Measurements from ENCODE around the gene CADM2. TPM values are rescaled to one million over a fixed set of nuclear protein-coding genes. Genes with fewer than 3 reads are reported as not detected.
"Not testable (repeated sequence)": the region's sequence is repeated elsewhere in the genome, so short reads cannot be mapped to it uniquely, and the experiment has no call there.

CADM2 gene
- total and polyA plus RNA-seq, 4 donors = 1.3 to 1.8 TPM; not detected in 2

- H3K27me3 ChIP-seq (ENCODE audit: control insufficient read depth in 1 of 2, insufficient read depth in 2 of 2, low read length in 1 of 2); intact Hi-C loops (cut with DNase I); H3K4me3 ChIP-seq (ENCODE audit: low read length in 2 of 2); H3K36me3 ChIP-seq (ENCODE audit: control insufficient read depth in 1 of 2, insufficient read depth in 2 of 2, low read length in 1 of 2); H3K4me1 ChIP-seq (ENCODE audit: control insufficient read depth in 1 of 2, insufficient read depth in 2 of 2, low read length in 2 of 2); ATAC-seq (ENCODE audit: low FRiP score); H3K9me3 ChIP-seq (ENCODE audit: control insufficient read depth, low read length); DNase-seq; H3K27ac ChIP-seq (ENCODE audit: low read depth in 1 of 2, low read length in 2 of 2): not testable (repeated sequence)
- 90 to 93% methylated on average over 16 to 41 of the region's 41 CpGs for WGBS, 2 donors
Observed at GRCh38 chr3:85504785-85505511, 546.2 kb downstream of the CADM2 start.

- WGBS, 2 donors = 91 to 92% methylated on average over 5 of the region's 5 CpGs
- ATAC-seq (ENCODE audit: low FRiP score) = not testable (repeated sequence)
Observed at GRCh38 chr3:85507052-85507451, 548.3 kb downstream of the CADM2 start.

GRCh38 chr3:85508659-85509058 is 549.9 kb downstream of the CADM2 start:
- no peaks in the 10 kb centered on the region for H3K36me3 ChIP-seq (ENCODE audit: control insufficient read depth in 1 of 2, insufficient read depth in 2 of 2, low read length in 1 of 2)
- H3K9me3 ChIP-seq (ENCODE audit: control insufficient read depth, low read length) = no peaks in the 10 kb centered on the region
- intact Hi-C loops (cut with DNase I) = no loop called here
- H3K4me3 ChIP-seq (ENCODE audit: low read length in 2 of 2) = no peak overlapping the region
- DNase-seq (no peak), ATAC-seq (ENCODE audit: low FRiP score) (no peak)
- 81 to 82% methylated on average over 2 of the region's 2 CpGs for WGBS, 2 donors
- no peaks in the 10 kb centered on the region for H3K27me3 ChIP-seq (ENCODE audit: control insufficient read depth in 1 of 2, insufficient read depth in 2 of 2, low read length in 1 of 2)
- no peak overlapping the region for H3K27ac ChIP-seq (ENCODE audit: low read depth in 1 of 2, low read length in 2 of 2)
- no peaks in the 10 kb centered on the region for H3K4me1 ChIP-seq (ENCODE audit: control insufficient read depth in 1 of 2, insufficient read depth in 2 of 2, low read length in 2 of 2)

More at GRCh38 chr3:85507052-85507451, 548.3 kb downstream of the CADM2 start:
- intact Hi-C loops (cut with DNase I); H3K4me1 ChIP-seq (ENCODE audit: control insufficient read depth in 1 of 2, insufficient read depth in 2 of 2, low read length in 2 of 2); H3K27ac ChIP-seq (ENCODE audit: low read depth in 1 of 2, low read length in 2 of 2); H3K27me3 ChIP-seq (ENCODE audit: control insufficient read depth in 1 of 2, insufficient read depth in 2 of 2, low read length in 1 of 2); H3K9me3 ChIP-seq (ENCODE audit: control insufficient read depth, low read length); H3K4me3 ChIP-seq (ENCODE audit: low read length in 2 of 2); H3K36me3 ChIP-seq (ENCODE audit: control insufficient read depth in 1 of 2, insufficient read depth in 2 of 2, low read length in 1 of 2); DNase-seq: not testable (repeated sequence)

- Histone ChIP-seq H3K9me3 (ENCODE audit: control insufficient read depth, low read length) (peaks cover 2% of the 10 kb centered on the region), H3K27ac (ENCODE audit: low read depth in 1 of 2, low read length in 2 of 2) (no peak overlapping the region), H3K4me3 (ENCODE audit: low read length in 2 of 2) (no peak overlapping the region), H3K27me3 (ENCODE audit: control insufficient read depth in 1 of 2, insufficient read depth in 2 of 2, low read length in 1 of 2) (no peaks in the 10 kb centered on the region), H3K36me3 (ENCODE audit: control insufficient read depth in 1 of 2, insufficient read depth in 2 of 2, low read length in 1 of 2) (no peaks in the 10 kb centered on the region), H3K4me1 (ENCODE audit: control insufficient read depth in 1 of 2, insufficient read depth in 2 of 2, low read length in 2 of 2) (no peaks in the 10 kb centered on the region)
- intact Hi-C loops (cut with DNase I) = no loop called here
- DNase-seq = no peak
- no peak for ATAC-seq (ENCODE audit: low FRiP score)
Observed at GRCh38 chr3:85516146-85516545, 557.4 kb downstream of the CADM2 start.

- H3K4me3 ChIP-seq (ENCODE audit: low read length in 2 of 2) = no peak overlapping the region
- ATAC-seq (ENCODE audit: low FRiP score) (no peak), DNase-seq (no peak)
- no peaks in the 10 kb centered on the region for H3K36me3 ChIP-seq (ENCODE audit: control insufficient read depth in 1 of 2, insufficient read depth in 2 of 2, low read length in 1 of 2)
- no peaks in the 10 kb centered on the region for H3K4me1 ChIP-seq (ENCODE audit: control insufficient read depth in 1 of 2, insufficient read depth in 2 of 2, low read length in 2 of 2)
- 91 to 92% methylated on average over 1 of the region's 1 CpG for WGBS, 2 donors
- no peak overlapping the region for H3K27ac ChIP-seq (ENCODE audit: low read depth in 1 of 2, low read length in 2 of 2)
- H3K9me3 ChIP-seq (ENCODE audit: control insufficient read depth, low read length) = no peaks in the 10 kb centered on the region
- intact Hi-C loops (cut with DNase I) = no loop called here
- peaks cover 0 to 2% of the 10 kb centered on the region in 2 donors for H3K27me3 ChIP-seq (ENCODE audit: control insufficient read depth in 1 of 2, insufficient read depth in 2 of 2, low read length in 1 of 2)
Observed at GRCh38 chr3:85524104-85524503, 565.3 kb downstream of the CADM2 start.

GRCh38 chr3:85525264-85525663 is 566.5 kb downstream of the CADM2 start:
- Histone ChIP-seq H3K36me3 (ENCODE audit: control insufficient read depth in 1 of 2, insufficient read depth in 2 of 2, low read length in 1 of 2) (no peaks in the 10 kb centered on the region), H3K4me1 (ENCODE audit: control insufficient read depth in 1 of 2, insufficient read depth in 2 of 2, low read length in 2 of 2) (no peaks in the 10 kb centered on the region), H3K27me3 (ENCODE audit: control insufficient read depth in 1 of 2, insufficient read depth in 2 of 2, low read length in 1 of 2) (peaks cover 0 to 2% of the 10 kb centered on the region in 2 donors), H3K27ac (ENCODE audit: low read depth in 1 of 2, low read length in 2 of 2) (no peak overlapping the region), H3K4me3 (ENCODE audit: low read length in 2 of 2) (no peak overlapping the region), H3K9me3 (ENCODE audit: control insufficient read depth, low read length) (no peaks in the 10 kb centered on the region)
- no peak for ATAC-seq (ENCODE audit: low FRiP score)
- 30 to 33% methylated on average over 1 of the region's 1 CpG for WGBS, 2 donors
- intact Hi-C loops (cut with DNase I) = no loop called here
- no peak for DNase-seq

GRCh38 chr3:85533586-85533985 is 574.8 kb downstream of the CADM2 start:
- H3K27me3 ChIP-seq (ENCODE audit: control insufficient read depth in 1 of 2, insufficient read depth in 2 of 2, low read length in 1 of 2) = no peaks in the 10 kb centered on the region
- H3K27ac ChIP-seq (ENCODE audit: low read depth in 1 of 2, low read length in 2 of 2) = no peak overlapping the region
- intact Hi-C loops (cut with DNase I) = no loop called here
- no peaks in the 10 kb centered on the region for H3K36me3 ChIP-seq (ENCODE audit: control insufficient read depth in 1 of 2, insufficient read depth in 2 of 2, low read length in 1 of 2)
- WGBS, 2 donors = 84 to 93% methylated on average over 2 of the region's 2 CpGs
- no peaks in the 10 kb centered on the region for H3K9me3 ChIP-seq (ENCODE audit: control insufficient read depth, low read length)
- DNase-seq = no peak
- no peaks in the 10 kb centered on the region for H3K4me1 ChIP-seq (ENCODE audit: control insufficient read depth in 1 of 2, insufficient read depth in 2 of 2, low read length in 2 of 2)
- H3K4me3 ChIP-seq (ENCODE audit: low read length in 2 of 2) = no peak overlapping the region
- ATAC-seq (ENCODE audit: low FRiP score) = no peak

- no peaks in the 10 kb centered on the region for H3K4me1 ChIP-seq (ENCODE audit: control insufficient read depth in 1 of 2, insufficient read depth in 2 of 2, low read length in 2 of 2)
- no peaks in the 10 kb centered on the region for H3K36me3 ChIP-seq (ENCODE audit: control insufficient read depth in 1 of 2, insufficient read depth in 2 of 2, low read length in 1 of 2)
Observed at GRCh38 chr3:85535517-85535916, 576.7 kb downstream of the CADM2 start.

GRCh38 chr3:85539232-85539631 is 580.4 kb downstream of the CADM2 start:
- Histone ChIP-seq H3K27ac (ENCODE audit: low read depth in 1 of 2, low read length in 2 of 2) (no peak overlapping the region), H3K27me3 (ENCODE audit: control insufficient read depth in 1 of 2, insufficient read depth in 2 of 2, low read length in 1 of 2) (no peaks in the 10 kb centered on the region), H3K36me3 (ENCODE audit: control insufficient read depth in 1 of 2, insufficient read depth in 2 of 2, low read length in 1 of 2) (no peaks in the 10 kb centered on the region), H3K4me3 (ENCODE audit: low read length in 2 of 2) (no peak overlapping the region), H3K4me1 (ENCODE audit: control insufficient read depth in 1 of 2, insufficient read depth in 2 of 2, low read length in 2 of 2) (no peaks in the 10 kb centered on the region), H3K9me3 (ENCODE audit: control insufficient read depth, low read length) (peaks cover 2% of the 10 kb centered on the region)
- DNase-seq (no peak), ATAC-seq (ENCODE audit: low FRiP score) (no peak)
- intact Hi-C loops (cut with DNase I) = no loop called here
- WGBS, 2 donors = 8 to 30% methylated on average over 1 of the region's 1 CpG

More at GRCh38 chr3:85535517-85535916, 576.7 kb downstream of the CADM2 start:
- no peak for ATAC-seq (ENCODE audit: low FRiP score)
- no peaks in the 10 kb centered on the region for H3K27me3 ChIP-seq (ENCODE audit: control insufficient read depth in 1 of 2, insufficient read depth in 2 of 2, low read length in 1 of 2)
- intact Hi-C loops (cut with DNase I) = no loop called here
- H3K9me3 ChIP-seq (ENCODE audit: control insufficient read depth, low read length) = no peaks in the 10 kb centered on the region
- 70 to 74% methylated on average over 2 of the region's 2 CpGs for WGBS, 2 donors
- no peak overlapping the region for H3K4me3 ChIP-seq (ENCODE audit: low read length in 2 of 2)
- no peak for DNase-seq
- H3K27ac ChIP-seq (ENCODE audit: low read depth in 1 of 2, low read length in 2 of 2) = no peak overlapping the region

Data from aorta (tissue), 5 donors.